Astrocyte (in vitro differentiated cells and primary cell): ENCODE measurements around the gene CXCL14.

Source experiments
- EZH2 ChIP-seq: IDR thresholded peaks from 2 replicates; pipeline ENCODE4 v1.6.1; 2012; ENCODE audit warnings: mild to moderate bottlenecking, low read length, inconsistent platforms; ENCODE audit not compliant: insufficient read depth
- TF ChIP-seq, protein P1 (sequence below): IDR thresholded peaks from 2 replicates; pipeline ENCODE4 v1.5.1; 2011; ENCODE audit warnings: low read depth, mild to moderate bottlenecking, inconsistent platforms, low read length, moderate library complexity; ENCODE audit not compliant: insufficient read depth

DNA sequence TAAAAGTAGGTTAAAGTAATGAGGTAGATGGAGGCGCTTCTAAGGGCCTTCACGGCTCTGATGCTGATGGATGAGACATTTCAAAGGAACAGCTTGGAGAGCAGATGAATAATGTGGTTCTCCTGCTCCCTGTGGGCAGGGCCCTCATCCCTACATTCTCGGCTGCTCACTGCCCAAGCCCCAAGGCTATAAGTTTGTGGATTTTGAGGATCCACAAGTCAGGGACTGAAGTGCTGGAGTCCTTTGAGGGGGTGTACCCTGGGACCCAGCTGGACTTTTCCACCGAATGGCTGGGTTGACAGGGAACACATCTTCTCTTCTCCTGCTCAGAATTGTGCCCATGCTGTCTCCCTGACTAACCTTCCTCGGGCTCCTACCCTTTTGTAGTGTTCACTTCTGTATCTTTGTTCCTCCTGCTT, 21.4 kb upstream of the CXCL14 start:
- TF ChIP-seq, protein P1, sequence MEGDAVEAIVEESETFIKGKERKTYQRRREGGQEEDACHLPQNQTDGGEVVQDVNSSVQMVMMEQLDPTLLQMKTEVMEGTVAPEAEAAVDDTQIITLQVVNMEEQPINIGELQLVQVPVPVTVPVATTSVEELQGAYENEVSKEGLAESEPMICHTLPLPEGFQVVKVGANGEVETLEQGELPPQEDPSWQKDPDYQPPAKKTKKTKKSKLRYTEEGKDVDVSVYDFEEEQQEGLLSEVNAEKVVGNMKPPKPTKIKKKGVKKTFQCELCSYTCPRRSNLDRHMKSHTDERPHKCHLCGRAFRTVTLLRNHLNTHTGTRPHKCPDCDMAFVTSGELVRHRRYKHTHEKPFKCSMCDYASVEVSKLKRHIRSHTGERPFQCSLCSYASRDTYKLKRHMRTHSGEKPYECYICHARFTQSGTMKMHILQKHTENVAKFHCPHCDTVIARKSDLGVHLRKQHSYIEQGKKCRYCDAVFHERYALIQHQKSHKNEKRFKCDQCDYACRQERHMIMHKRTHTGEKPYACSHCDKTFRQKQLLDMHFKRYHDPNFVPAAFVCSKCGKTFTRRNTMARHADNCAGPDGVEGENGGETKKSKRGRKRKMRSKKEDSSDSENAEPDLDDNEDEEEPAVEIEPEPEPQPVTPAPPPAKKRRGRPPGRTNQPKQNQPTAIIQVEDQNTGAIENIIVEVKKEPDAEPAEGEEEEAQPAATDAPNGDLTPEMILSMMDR: no peak
- TF ChIP-seq EZH2: no peak
